22Rv1 (cell line): ENCODE data around the gene MTSS2.

Experiments
- CTCF ChIP-seq: fragments of 450-650 bp; IDR thresholded peaks from 2 replicates; pipeline ENCODE4 v1.5.1; 2017; ENCODE audit warnings: mild to moderate bottlenecking
- ZFX ChIP-seq: fragments of 450-650 bp; IDR thresholded peaks from 2 replicates; pipeline ENCODE4 v1.6.1; 2017; ENCODE audit warnings: antibody characterized with exemption, borderline replicate concordance

GRCh38 chr16:70734522-70735095 lies 48.8 kb upstream of the MTSS2 start:
- TF ChIP-seq CTCF (no peak), ZFX (no peak)
